Heart right ventricle (tissue), 16 donors: Measurements from ENCODE around the gene STAT5B. TPM values are rescaled to one million over a fixed set of nuclear protein-coding genes. Genes with fewer than 3 reads are reported as not detected.

Source experiments
- ATAC-seq, 8 donors: fragments of 200-7000 bp; cut with Tn5 transposase; one replicate each; pipeline ENCODE4 v1.9.1; 2020; ENCODE audit warnings: mild to moderate bottlenecking in 8 of 8, moderate library complexity in 8 of 8, moderate number of reproducible peaks in 1 of 8
- DNase-seq, 2 donors: peaks; one replicate each; pipeline ENCODE4 v3.0.0-alpha.2; 2020
- H3K27ac ChIP-seq, 10 donors: fragments of 200-600 bp; sonication (generic) in 2 of 10; one replicate each; pipeline versions ENCODE4 v1.5.0 to v1.8.0; 2020 to 2022; ENCODE audit warnings: mild to moderate bottlenecking in 3 of 10
- H3K27me3 ChIP-seq, 7 donors: fragments of 200-600 bp; one replicate each; pipeline ENCODE4 v1.8.0; 2021 to 2022; ENCODE audit warnings: mild to moderate bottlenecking in 2 of 7
- H3K36me3 ChIP-seq, 9 donors: fragments of 200-600 bp; sonication (generic) in 1 of 9; one replicate each; pipeline versions ENCODE4 v1.5.0 to v1.8.0; 2020 to 2022; ENCODE audit warnings: mild to moderate bottlenecking in 2 of 9
- H3K4me1 ChIP-seq, 9 donors: fragments of 200-600 bp; sonication (generic) in 1 of 9; one replicate each; pipeline versions ENCODE4 v1.5.0 to v1.8.0; 2020 to 2022; ENCODE audit warnings: mild to moderate bottlenecking in 4 of 9
- H3K4me3 ChIP-seq, 10 donors: fragments of 200-600 bp; sonication (generic) in 2 of 10; one replicate each; pipeline versions ENCODE4 v1.5.0 to v1.8.0; 2020 to 2022; ENCODE audit warnings: mild to moderate bottlenecking in 7 of 10, moderate library complexity in 2 of 10
- H3K9me3 ChIP-seq, 11 donors: fragments of 200-600 bp in 10 of 11; sonication (generic) in 2 of 11; one replicate each; pipeline versions ENCODE4 v1.5.0 to v1.8.0; 2013 to 2022; ENCODE audit warnings: mild to moderate bottlenecking in 2 of 11, control low read depth in 1 of 11, moderate library complexity in 1 of 11
- WGBS, 2 donors: extraction: QIAGEN DNeasy Blood & Tissue Kit; methylation state at CpG; one replicate each; pipeline ENCODE4 v1.1.7; 2013; ENCODE audit warnings: inconsistent platforms in 1 of 2; 5-methylcytosine and 5-hydroxymethylcytosine counted together
- intact Hi-C, 10 donors: fragments of 100-400 bp; cut with DNase I; formaldehyde crosslinking; loops; one replicate each; pipeline versions ENCODE4 v1.11.1 to v1.14.2; 2022
- polyA plus RNA-seq, 2 donors: library from polyadenylated mRNA; stranded (reverse); fragments of 200-250 nt; gene quantifications; one replicate each; pipeline ENCODE4 v1.2.3, GENCODE V29; 2013
- total RNA-seq, 10 donors: library from RNA; stranded (reverse); fragmentation: NEBNext Ultra II Directional in 3 of 10; extraction: Animal tissue kit (Norgen Biotek cat#: 25700) in 3 of 10; gene quantifications; one replicate each; pipeline versions ENCODE4 v1.2.1 to v1.2.4, GENCODE V29; 2021 to 2023
- TF ChIP-seq, protein P1 (sequence below), 9 donors: fragments of 200-600 bp; sonication (generic) in 2 of 9; IDR thresholded peaks; one replicate each; pipeline versions ENCODE4 v1.5.0 to v1.8.0; 2021 to 2022; ENCODE audit warnings: antibody characterized with exemption in 9 of 9, mild to moderate bottlenecking in 5 of 9, moderate library complexity in 1 of 9
- donor health status: Arrhythmogenic right ventricular cardiomyopathy.
- donor health status: ischemic (EF 13 %, LVEDD 7.1; RV severe dilation, severe dysfunction).
- donor health status: healthy with polysubstance abuse.
- donor health status: DM: no; HTN: yes; CAD: no.
- donor health status: DM: no; HTN: no; CAD: no.
- donor health status: ischemic (EF 25% LVEDD 6.9; RV normal size, moderate dysfunction).
- donor health status: ischemic (EF 25% LVEDD 5.7; RV mildly dilated, moderate dysfunction).
- donor health status: healthy.
- donor health status: DM: yes; HTN: yes; CAD: no.
- donor health status: Ischemic cardiomyopathy.
- donor health status: ischemic (EF 35%, LVEDD 5.7; RV mildly dilated, moderate dysfunction).
- donor health status: nonischemic (EF 11% LVEDD 7.7; RV severe dilation, severe dysfunction).
- donor health status: DM: yes; HTN: yes; CAD: no.
- donor health status: PGD.
- donor health status: ischemic (EF 29% LVEDD 5.4; RV normal size, mild dysfunction).
- donor health status: nonischemic (EF 23%, LVEDD 6.1; RV moderate dilation, normal function).

STAT5B gene
- total and polyA plus RNA-seq, 12 donors = 14.4 to 34.7 (median 30.1) TPM

DNA sequence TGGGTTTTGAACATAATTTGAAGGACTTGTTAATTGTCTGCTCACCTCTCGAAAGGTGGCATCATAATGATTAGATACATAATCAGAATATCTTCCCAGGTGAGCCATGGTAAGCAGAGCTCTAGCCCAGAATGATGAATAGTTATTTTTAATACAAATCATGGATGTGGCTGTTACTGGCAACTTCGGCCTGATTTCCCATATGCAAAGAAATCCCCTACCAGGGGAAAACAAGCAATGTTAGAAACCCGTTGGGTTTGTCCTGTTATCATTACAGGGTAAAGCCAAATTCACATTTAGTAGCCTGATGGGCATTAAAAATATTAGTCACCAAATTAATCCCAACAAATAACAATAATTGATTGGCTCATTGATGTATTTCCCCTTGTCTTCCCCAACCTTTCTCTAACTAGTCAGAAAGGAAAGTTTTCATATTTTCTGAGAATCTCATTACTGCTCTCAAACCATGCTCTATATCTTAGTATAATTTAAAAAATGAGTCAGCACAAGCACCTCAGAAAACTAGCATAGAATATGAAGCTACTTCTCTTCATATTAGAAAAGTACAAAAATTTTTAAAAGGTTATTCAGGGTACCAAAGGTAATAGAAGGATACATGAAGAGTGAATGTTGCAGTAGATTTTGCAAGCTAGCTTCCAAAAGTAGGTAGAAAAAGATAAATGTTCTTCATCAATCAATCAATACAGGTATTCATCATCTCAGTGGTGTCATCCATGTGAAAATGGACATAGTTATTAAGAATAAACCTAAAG is 5.0 kb downstream of the STAT5B start:
- WGBS, 2 donors = 87 to 92% methylated on average over 3 of the region's 3 CpGs
- Histone ChIP-seq H3K4me1 (peaks cover 3 to 76% (median 25%) of the 10 kb centered on the region in 9 donors), H3K4me3 (no peak overlapping the region), H3K27me3 (no peaks in the 10 kb centered on the region), H3K9me3 (no peaks in the 10 kb centered on the region), H3K36me3 (no peaks in the 10 kb centered on the region), H3K27ac (peak overlapping the region in 1 of 10 donors; percentile 98)
- intact Hi-C loops = loop anchor here in 1 of 10 donors (10.0 kb wide), 1 partner anchor 46 kb away; no protein-coding TSS in a partner anchor
- no peak for ATAC-seq
- DNase-seq = no peak
- TF ChIP-seq, protein P1, sequence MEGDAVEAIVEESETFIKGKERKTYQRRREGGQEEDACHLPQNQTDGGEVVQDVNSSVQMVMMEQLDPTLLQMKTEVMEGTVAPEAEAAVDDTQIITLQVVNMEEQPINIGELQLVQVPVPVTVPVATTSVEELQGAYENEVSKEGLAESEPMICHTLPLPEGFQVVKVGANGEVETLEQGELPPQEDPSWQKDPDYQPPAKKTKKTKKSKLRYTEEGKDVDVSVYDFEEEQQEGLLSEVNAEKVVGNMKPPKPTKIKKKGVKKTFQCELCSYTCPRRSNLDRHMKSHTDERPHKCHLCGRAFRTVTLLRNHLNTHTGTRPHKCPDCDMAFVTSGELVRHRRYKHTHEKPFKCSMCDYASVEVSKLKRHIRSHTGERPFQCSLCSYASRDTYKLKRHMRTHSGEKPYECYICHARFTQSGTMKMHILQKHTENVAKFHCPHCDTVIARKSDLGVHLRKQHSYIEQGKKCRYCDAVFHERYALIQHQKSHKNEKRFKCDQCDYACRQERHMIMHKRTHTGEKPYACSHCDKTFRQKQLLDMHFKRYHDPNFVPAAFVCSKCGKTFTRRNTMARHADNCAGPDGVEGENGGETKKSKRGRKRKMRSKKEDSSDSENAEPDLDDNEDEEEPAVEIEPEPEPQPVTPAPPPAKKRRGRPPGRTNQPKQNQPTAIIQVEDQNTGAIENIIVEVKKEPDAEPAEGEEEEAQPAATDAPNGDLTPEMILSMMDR (IDR thresholded peaks at IDR 0.05) = no peak

DNA sequence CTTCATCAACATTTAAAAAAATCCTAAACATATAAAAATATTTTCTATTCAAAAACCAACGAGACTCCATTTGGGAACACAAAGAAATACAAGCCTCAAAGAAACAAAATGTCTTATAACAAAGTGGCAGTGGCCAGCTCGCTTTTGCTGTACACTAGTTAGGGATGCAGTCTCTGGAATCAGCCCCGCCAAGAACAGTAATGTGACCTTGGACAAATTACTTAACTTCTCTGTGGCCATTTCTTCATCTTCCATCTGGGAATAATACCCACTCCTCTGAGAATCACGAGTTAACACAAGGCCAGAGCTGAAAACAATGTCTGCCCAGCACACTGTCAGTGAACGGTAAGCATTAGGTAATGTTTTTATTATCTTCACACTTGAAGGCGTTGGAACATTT is 5.6 kb downstream of the STAT5B start:
- peak overlapping the region in 1 of 10 donors; percentile 98 for H3K27ac ChIP-seq
- ATAC-seq (no peak), DNase-seq (no peak)
- TF ChIP-seq, protein P1 (IDR thresholded peaks at IDR 0.05) = no peak
- intact Hi-C loops = loop anchor here in 1 of 10 donors (10.0 kb wide), 1 partner anchor 46 kb away; no protein-coding TSS in a partner anchor
- H3K4me1 ChIP-seq = peaks cover 3 to 76% (median 25%) of the 10 kb centered on the region in 9 donors
- H3K27me3 ChIP-seq = no peaks in the 10 kb centered on the region
- H3K4me3 ChIP-seq = no peak overlapping the region
- WGBS, 2 donors = 75 to 76% methylated on average over 6 of the region's 6 CpGs
- H3K9me3 ChIP-seq = no peaks in the 10 kb centered on the region
- H3K36me3 ChIP-seq = no peaks in the 10 kb centered on the region

DNA sequence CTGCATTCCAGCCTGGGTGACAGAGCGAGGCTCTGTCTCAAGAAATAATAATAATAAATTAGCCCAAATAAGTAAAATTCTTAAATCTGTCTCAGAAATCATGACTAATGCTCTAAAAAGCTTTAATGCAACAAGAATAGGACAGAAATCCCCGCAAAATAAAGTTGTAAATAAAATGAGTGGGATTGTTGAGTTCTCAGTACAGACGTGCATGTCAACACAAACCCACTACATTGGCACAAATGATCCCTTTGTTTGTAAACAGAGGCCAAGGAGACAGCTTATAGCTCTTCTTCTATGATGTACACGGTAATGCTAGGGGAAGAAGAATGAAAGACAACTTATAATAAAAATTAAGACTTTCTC is 6.0 kb downstream of the STAT5B start:
- H3K9me3 ChIP-seq = no peaks in the 10 kb centered on the region
- TF ChIP-seq, protein P1 (IDR thresholded peaks at IDR 0.05) = no peak
- no peaks in the 10 kb centered on the region for H3K36me3 ChIP-seq
- intact Hi-C loops = loop anchor here in 1 of 10 donors (10.0 kb wide), 1 partner anchor 45 kb away; no protein-coding TSS in a partner anchor
- DNase-seq (no peak), ATAC-seq (no peak)
- H3K4me3 ChIP-seq = no peak overlapping the region
- 87 to 96% methylated on average over 4 of the region's 4 CpGs for WGBS, 2 donors
- H3K4me1 ChIP-seq = peaks cover 3 to 73% (median 25%) of the 10 kb centered on the region in 9 donors
- H3K27me3 ChIP-seq = no peaks in the 10 kb centered on the region
- no peak overlapping the region for H3K27ac ChIP-seq

DNA sequence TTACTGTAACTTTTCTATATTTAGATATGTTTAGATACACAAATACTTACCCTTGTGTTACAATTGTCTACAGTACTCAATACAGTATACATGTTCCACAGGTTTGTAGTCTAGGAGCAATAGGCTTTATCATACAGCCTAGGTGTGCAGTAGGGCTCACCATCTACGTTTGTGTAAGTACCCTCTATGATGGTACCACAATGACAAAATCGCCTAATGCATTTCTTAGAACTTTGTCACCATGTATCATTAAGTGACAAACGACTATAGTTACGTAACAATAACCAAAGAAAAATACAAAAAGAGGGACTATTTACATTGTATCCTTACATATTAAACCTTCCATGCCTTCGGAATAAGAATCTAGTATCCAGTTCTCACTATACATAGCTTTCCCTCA is 8.0 kb downstream of the STAT5B start:
- H3K9me3 ChIP-seq = no peaks in the 10 kb centered on the region
- H3K27me3 ChIP-seq = no peaks in the 10 kb centered on the region
- 92 to 96% methylated on average over 5 of the region's 5 CpGs for WGBS, 2 donors
- DNase-seq = no peak
- TF ChIP-seq, protein P1 (IDR thresholded peaks at IDR 0.05) = no peak
- H3K27ac ChIP-seq = peak overlapping the region in 1 of 10 donors; percentile 58
- peaks cover 0 to 54% (median 9%) of the 10 kb centered on the region in 9 donors for H3K4me1 ChIP-seq
- intact Hi-C loops = no loop called here
- no peak for ATAC-seq
- no peaks in the 10 kb centered on the region for H3K36me3 ChIP-seq
- no peak overlapping the region for H3K4me3 ChIP-seq
